T-helper 2 cell treated with Interferon-gamma antibody and Interleukin-4, amounts not matched to agents 100 ng/mL and 5 ng/mL, for 36 hours (primary cell): ENCODE data around the gene CBLIF. TPM values are rescaled to one million over a fixed set of nuclear protein-coding genes. Genes with fewer than 3 reads are reported as not detected.
"Not testable (repeated sequence)": the region's sequence is repeated elsewhere in the genome, so short reads cannot be mapped to it uniquely, and the experiment has no call there.

Experiments
- intact Hi-C: fragments of 100-400 bp; cut with micrococcal nuclease; formaldehyde crosslinking; loops from one replicate; pipeline ENCODE4 v1.15.1; 2023
- total RNA-seq: library from RNA; stranded (reverse); gene quantifications from 2 replicates; pipeline ENCODE4 v1.2.3, GENCODE V29; 2022

Gene CBLIF
- total RNA-seq, 1 donor from 2014 or later, result not detected

DNA sequence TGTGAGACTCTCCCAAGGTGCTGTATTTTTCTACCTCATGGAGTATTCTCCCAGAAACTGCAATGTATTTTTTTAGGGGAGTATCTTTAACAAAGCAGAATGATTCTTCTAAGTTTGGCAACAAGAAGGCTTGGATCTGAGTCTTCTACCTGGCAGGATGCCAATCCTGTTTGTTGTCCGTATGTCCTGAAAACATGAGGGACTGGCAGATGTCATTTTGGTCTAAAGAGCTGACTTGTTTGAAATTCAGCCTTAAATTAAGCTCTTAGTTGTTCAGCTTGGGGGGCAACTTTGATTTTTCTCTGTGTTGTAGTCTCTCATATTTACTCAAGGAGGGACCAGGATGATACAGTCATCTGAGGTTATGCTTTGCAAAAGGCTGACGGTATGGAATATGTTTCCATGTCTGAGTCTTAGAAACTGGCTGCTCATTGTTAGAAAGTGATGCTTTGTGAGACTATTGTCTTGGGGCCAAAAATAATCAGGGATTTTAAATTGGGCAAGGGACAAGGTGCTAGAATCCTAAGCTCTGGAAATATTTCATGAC, 44.1 kb downstream of the CBLIF start:
- intact Hi-C loops, result no loop called here

- intact Hi-C loops, result no loop called here
These were observed 44.8 kb downstream of the CBLIF start for GRCh38 chr11:59800390-59801025.

DNA sequence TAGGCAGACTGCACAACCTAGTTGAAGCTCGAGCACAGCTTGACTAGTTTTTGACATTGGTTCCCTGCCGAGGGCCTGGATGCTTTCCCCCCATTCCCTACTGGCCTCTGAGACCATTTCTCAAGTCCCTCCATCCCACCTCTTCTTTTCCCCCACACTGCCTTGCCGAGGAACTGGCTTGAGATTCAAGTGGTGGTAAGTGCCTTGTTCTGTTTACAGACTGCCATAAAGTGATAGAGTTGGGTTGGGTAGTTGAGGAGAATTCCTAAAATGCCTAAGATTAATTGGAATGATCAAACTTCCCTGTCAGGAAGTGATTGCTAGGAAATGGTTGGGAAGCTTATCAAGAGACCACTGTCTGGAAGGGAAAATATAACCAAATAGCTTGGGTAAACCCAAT, 50.9 kb downstream of the CBLIF start:
- intact Hi-C loops, result no loop called here

DNA sequence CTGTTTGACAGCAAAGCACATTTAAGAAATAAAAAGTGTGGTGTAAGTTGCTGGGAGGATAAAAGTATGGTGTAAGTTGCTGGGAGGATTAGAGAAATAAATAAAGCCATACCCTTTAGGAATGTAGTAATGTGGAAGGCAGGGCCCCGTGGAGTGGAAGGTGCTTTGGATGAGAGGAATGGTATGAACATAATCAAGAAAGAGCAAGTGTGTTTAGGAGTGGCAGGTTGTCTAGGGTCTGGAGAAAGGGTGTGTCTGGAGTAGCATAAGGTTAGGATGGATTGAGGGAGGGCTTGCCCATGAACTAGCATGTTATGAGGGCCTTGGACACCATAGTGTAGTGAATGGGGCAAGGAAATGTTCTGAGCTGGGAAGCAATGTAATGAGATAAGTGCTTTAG, 52.8 kb downstream of the CBLIF start:
- intact Hi-C loops, result no loop called here

GRCh38 chr11:59791639-59792038, 53.7 kb downstream of the CBLIF start:
- intact Hi-C loops, result no loop called here

GRCh38 chr11:59787816-59788215, 57.5 kb downstream of the CBLIF start:
- intact Hi-C loops, result no loop called here

GRCh38 chr11:59787255-59787588, 58.1 kb downstream of the CBLIF start:
- intact Hi-C loops, result no loop called here

DNA sequence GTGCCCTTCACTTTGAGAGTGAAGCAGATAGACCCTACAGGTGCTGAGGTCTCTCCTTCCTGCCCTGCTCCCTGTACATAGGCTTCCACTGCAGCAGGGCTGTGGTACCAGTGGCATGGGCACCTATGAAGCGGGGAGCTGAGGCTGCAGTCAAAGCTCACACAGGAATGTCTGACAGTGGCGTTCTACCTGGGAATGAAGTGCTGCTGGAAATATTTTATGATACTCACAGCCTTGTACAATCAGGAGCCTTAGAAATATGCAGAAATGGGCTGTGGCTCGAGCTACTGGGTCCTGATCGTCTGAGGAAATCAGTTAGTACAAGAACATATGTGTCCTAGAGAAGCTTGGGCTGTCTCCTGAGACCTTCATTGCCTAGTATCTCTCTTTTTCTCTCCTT, 59.5 kb downstream of the CBLIF start:
- intact Hi-C loops, result no loop called here

- intact Hi-C loops, result not testable (repeated sequence)
These were observed 60.9 kb downstream of the CBLIF start for GRCh38 chr11:59784441-59784840.

- intact Hi-C loops, result loop anchor here (1.0 kb wide), 1 partner anchor 16 kb away; no protein-coding TSS in a partner anchor
These were observed 61.6 kb downstream of the CBLIF start for GRCh38 chr11:59783632-59784090.

- intact Hi-C loops, result no loop called here
These were observed 63.2 kb downstream of the CBLIF start for GRCh38 chr11:59782080-59782479.

DNA sequence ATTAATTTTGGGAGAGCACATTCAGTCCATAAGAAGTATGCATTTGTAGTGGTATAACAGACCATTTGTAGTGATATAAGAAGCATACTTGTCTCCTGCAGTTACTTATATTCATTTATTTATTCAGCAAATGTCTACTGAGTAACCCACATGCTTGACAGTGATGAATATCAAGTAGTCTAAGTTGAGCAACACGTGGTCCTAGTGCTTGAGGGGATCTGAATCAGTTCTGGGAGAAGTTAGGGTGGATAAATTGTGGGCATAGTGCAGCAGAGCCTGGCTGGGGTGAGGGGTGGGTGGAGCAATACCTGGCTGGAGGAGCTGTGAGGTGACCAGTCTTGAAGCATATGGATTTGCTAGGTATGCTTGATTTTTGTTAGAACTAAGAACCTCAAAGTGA, 65.8 kb downstream of the CBLIF start:
- intact Hi-C loops, result no loop called here

Other genes starting within 250 kb of the CBLIF start
- gene OSBP, start 229.7 kb downstream of the CBLIF start, total RNA-seq, result 40.3 and 42.3 TPM in 2 replicates
- 51.3 and 51.5 TPM in 2 replicates for gene PATL1, start 176.5 kb downstream of the CBLIF start, total RNA-seq
- gene OR10V1, start 131.7 kb downstream of the CBLIF start, total RNA-seq, result not detected in 2 replicates
- 40.3 and 41.0 TPM in 2 replicates for gene STX3, start 90.1 kb downstream of the CBLIF start, total RNA-seq
- 81.3 and 81.8 TPM in 2 replicates for gene MRPL16, start 34.7 kb downstream of the CBLIF start, total RNA-seq
- gene TCN1, start 21.0 kb upstream of the CBLIF start, total RNA-seq, result not detected in 2 replicates
- gene OOSP3, start 33.3 kb upstream of the CBLIF start, total RNA-seq, result not detected in 2 replicates
- not detected in 2 replicates for gene OOSP1, start 92.9 kb upstream of the CBLIF start, total RNA-seq
- not detected in 2 replicates for gene OOSP4A, start 118.5 kb upstream of the CBLIF start, total RNA-seq
- gene OOSP4B, start 171.7 kb upstream of the CBLIF start, total RNA-seq, result not detected in 2 replicates
- gene OOSP2, start 194.9 kb upstream of the CBLIF start, total RNA-seq, result not detected in 2 replicates
- gene MS4A3, start 211.2 kb upstream of the CBLIF start, total RNA-seq, result not detected in 2 replicates
- gene MS4A2, start 243.2 kb upstream of the CBLIF start, total RNA-seq, result not detected in 2 replicates